HG03103 (cell line): ENCODE measurements around the gene SLC22A5.

Experiments used
- ATAC-seq: cut with Tn5 transposase; IDR thresholded peaks from one replicate; pipeline ENCODE4 v1.9.1; 2021; ENCODE audit warnings: low read depth; ENCODE audit not compliant: unreplicated experiment

Gene SLC22A5

GRCh38 chr5:132364319-132364718 is 5.2 kb upstream of the SLC22A5 start:
- no peak for ATAC-seq

GRCh38 chr5:132365213-132365612 is 4.3 kb upstream of the SLC22A5 start:
- ATAC-seq, result no peak

GRCh38 chr5:132368186-132368585 is 1.3 kb upstream of the SLC22A5 start:
- no peak for ATAC-seq

GRCh38 chr5:132369007-132369473 is 470 bp upstream of the SLC22A5 start:
- no peak for ATAC-seq

DNA sequence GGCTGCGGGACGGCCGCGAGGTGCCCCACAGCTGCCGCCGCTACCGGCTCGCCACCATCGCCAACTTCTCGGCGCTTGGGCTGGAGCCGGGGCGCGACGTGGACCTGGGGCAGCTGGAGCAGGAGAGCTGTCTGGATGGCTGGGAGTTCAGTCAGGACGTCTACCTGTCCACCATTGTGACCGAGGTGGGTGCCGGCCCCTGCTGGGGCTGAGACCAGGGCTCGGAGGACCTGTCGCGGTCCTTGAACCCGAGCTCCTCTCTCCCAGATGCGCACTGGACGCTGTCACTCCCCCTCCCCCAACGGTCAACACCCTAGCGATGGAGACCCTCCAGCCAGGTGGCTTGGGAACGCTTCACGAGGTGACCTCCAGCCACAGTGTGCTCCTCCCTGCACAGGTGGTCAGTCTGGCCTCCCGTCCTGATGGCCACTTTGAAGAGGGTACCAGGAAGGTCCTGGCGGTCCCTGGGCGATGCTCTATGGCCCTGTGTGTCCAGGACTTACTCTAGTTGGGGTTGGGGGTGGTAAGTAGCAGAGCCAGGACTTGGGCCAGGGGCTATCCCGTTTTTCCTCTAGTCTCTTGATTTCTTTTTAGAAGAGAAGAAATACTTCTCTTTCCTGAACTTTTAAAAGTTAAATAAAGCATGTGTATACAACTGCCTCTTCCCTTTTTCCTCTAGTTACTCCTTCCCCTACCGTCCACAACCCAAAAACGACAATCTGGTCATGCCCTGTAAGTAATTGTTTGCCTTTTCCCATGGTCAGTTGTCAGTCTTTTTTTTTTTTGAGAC is 866 bp downstream of the SLC22A5 start:
- ATAC-seq, result no peak

GRCh38 chr5:132370971-132371602 is 1.6 kb downstream of the SLC22A5 start:
- ATAC-seq, result no peak

DNA sequence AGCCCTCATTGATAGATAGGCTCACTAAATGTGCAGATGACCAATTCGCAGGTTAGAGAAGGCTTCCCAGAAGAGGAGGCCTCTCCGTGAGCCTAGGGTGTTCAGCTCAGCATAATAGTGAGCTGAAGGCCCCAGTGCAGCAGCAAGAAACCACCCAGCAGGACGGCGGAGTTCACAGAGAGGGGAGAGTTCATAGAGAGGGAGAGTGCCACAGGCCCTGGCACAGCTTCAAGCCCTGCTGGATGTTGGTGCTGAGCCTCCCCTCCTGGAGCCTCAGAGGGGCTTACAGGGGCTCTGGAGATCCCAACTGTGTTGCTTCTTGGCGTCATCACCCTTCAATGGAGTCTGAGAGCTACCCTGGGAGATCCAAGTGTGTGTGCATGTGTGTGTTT is 2.1 kb downstream of the SLC22A5 start:
- no peak for ATAC-seq

DNA sequence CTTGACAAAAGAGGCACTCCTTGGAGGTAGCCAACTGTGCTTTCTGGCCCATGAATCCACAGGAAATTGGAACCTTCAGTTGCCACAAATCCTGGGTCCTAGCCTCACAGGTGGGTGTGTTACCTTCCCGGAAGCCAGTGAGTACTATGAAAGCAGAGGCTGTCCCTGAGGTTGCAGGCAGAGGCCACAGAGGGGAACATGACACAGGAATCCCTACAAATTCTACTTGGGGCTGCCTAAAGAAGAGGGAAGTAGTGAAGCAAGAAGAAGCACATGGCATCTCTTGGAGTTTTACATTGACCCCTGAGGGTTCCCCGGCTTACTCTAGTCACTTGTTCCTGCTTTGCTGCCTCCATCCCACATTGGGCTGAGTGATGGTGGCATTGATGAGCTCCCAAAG is 2.6 kb downstream of the SLC22A5 start:
- no peak for ATAC-seq

DNA sequence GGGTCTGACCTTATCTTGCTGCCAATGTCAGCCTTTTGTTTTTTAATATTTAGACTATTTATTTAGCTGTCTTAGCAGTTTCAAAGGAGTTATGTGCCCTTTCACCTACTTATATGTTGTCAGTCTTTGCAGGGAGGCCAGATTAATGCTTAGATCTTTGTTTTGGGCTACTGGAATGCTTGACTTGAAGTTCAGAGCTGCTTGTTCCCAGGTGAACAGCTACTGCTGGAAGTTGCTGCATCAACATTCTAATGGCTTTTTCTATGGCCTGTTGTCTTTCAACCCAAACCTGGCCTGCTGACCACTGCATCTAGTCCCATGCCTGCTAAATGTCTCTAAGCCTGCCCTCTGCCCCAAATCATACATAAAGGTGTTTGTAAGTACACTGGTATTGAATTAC is 3.0 kb downstream of the SLC22A5 start:
- no peak for ATAC-seq

GRCh38 chr5:132375957-132376356 is 6.4 kb downstream of the SLC22A5 start:
- no peak for ATAC-seq

GRCh38 chr5:132376694-132377641 is 7.5 kb downstream of the SLC22A5 start:
- no peak for ATAC-seq

GRCh38 chr5:132377738-132378137 is 8.2 kb downstream of the SLC22A5 start:
- no peak for ATAC-seq

DNA sequence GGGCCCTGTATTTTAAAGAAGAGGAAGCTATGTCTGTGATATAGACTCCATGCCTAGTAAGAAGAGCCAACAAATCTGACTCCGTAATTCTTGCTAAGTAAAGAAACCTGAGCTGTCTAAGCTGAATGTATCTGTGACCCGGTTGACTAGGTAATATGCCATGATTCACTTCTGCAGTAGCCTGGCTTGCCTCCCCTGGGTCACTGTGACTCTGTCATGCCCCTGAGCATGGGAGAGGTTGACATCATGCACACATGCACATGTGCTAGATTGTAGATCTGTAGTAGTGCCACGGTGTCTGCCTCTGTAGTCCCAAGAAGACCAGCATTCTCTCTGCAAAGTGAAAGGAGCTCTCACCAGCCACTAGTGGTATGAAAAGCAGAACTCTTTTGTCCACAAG is 9.1 kb downstream of the SLC22A5 start:
- no peak for ATAC-seq

- no peak for ATAC-seq
These were observed 10.5 kb downstream of the SLC22A5 start for GRCh38 chr5:132380047-132380446.

- ATAC-seq, result no peak
These were observed 11.2 kb downstream of the SLC22A5 start for GRCh38 chr5:132380741-132381140.

DNA sequence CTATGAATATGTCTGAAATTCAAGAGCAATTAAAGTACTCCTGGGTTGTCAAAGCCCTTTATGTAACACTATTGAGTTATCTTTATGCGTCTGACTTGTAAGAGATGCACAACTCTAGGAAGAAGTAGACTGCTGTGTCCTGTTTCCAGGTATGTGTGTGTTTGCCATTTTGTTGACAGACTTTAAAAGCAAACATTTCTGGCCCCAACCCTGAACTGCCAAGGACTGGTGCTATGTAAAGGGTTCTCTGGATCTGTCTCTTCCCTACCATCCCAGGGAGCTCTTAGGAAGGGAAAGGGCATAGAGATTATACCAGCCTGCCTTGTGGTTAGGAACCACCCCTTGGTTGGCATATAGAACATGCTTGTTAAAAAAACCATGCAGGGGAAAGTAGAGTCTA is 12.1 kb downstream of the SLC22A5 start:
- no peak for ATAC-seq

DNA sequence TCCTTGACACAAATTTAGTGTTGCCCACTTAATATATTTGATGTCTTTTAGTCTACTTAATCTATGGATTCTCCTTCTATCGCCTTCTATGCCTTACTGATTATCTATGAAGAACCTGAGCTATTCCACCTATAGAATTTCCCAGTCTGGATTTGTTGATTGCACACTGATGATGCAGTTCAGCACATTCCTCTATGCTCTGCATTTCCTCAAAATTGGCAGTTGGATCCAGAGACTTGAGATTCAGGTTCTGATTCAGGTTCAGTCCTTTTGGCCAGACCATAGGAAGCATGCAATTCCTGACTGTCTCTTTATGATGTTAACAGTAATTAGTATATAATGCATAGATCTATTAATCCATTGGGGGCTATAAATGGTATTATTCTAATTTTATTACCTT is 13.8 kb downstream of the SLC22A5 start:
- ATAC-seq, result no peak

DNA sequence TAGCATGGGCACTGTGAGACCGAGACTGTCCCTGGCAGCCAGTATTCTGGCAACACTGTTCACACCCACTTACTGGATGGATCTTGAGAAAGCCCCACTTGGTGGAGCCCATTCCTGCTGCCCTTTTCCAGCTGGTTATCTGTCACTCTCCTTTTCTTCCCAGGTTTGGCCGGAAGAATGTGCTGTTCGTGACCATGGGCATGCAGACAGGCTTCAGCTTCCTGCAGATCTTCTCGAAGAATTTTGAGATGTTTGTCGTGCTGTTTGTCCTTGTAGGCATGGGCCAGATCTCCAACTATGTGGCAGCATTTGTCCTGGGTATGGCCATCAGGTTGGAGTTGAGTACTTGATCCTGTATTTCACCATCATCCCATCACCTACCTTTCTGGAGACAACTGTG is 14.5 kb downstream of the SLC22A5 start:
- ATAC-seq, result no peak

DNA sequence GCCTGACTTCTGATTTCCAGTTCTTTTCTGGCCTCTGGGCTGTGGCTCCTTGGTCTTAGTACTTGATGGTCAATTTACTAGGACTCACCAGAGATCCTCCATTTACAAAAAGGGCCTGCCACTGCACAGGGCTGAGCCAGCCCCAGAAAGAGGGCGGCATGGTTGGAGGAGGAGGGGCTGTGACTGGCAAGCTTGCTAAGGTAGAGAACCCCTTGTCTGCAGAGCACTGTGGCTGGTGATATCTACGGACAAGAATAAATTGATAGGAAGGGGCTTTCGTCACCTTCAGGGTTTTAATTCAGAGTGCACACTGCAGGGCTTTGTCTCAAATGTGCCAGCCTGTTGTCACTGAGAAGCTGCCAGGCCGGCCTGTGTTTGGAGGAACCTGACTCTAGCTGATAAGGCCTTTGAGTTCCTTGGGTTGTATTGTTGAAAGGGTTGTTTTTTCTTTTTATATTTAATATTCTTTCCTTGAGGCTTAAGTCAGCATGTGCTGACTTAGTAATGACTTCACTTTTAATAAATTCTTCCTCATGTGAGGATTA is 15.1 kb downstream of the SLC22A5 start:
- ATAC-seq, result no peak

DNA sequence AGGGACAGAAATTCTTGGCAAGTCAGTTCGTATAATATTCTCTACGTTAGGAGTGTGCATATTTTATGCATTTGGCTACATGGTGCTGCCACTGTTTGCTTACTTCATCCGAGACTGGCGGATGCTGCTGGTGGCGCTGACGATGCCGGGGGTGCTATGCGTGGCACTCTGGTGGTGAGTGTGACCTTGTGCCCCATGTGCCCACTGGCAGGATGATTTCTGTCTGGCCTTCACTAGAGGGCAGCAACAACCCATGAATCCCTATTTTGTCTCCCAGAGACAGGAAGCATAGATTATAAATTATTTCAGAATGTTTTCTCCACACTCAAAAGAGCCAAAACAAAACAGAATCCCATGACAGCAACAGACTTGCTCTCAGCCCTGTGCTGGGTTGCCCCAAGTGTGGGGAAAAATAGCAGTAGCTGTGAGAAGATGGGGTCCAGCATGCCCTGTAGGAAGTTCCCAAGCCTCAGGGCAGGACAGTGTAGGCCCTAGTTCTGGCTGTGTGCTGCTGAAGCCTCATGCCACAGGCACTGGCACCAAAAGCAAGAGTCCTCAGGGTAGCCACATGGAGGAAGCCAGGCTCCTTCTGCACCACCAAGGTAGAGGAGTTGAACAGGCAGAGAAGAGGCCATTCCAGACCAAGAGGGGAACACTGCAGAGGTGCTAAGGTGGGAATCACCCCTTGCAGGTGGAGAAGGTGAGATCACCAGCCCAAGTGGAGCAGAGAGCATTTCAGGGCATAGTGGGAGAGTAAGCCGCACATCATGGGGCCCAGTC is 16.0 kb downstream of the SLC22A5 start:
- ATAC-seq, result no peak
